HG02588 (cell line): ENCODE measurements around the gene MYO5C.

Experiments used
- ATAC-seq: cut with Tn5 transposase; IDR thresholded peaks from one replicate; pipeline ENCODE4 v1.9.1; 2021; ENCODE audit warnings: mild to moderate bottlenecking, moderate library complexity; ENCODE audit not compliant: unreplicated experiment

MYO5C gene

DNA sequence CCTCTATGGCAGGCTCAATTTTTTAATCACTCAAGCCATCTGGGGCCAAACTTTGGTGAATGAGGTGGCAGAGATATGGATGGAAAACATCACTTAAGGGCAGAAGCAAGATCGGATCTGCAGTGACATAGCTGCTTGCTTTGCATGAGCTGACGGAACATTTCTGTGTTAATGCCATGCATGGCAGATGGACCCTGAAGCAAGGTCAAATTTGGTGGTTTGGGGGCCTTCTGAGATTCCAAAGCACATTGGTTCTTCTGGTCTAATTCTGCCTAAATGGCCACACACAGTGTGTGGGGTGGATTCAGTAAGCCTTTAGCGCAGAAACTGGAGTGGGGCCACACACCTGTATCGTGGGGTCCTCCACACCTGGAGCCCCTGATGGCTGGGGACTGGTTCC, 144.7 kb downstream of the MYO5C start:
- ATAC-seq = no peak

- ATAC-seq = no peak
These were observed 145.4 kb downstream of the MYO5C start for GRCh38 chr15:52150043-52150825.

GRCh38 chr15:52148403-52148802, 147.2 kb downstream of the MYO5C start:
- ATAC-seq = no peak

GRCh38 chr15:52146776-52147175, 148.8 kb downstream of the MYO5C start:
- ATAC-seq = no peak

- no peak for ATAC-seq
These were observed 149.3 kb downstream of the MYO5C start for GRCh38 chr15:52146261-52146660.

- ATAC-seq = no peak
These were observed 150.9 kb downstream of the MYO5C start for GRCh38 chr15:52144656-52145178.

GRCh38 chr15:52143873-52144272, 151.7 kb downstream of the MYO5C start:
- no peak for ATAC-seq
